Cardiac muscle cell (in vitro differentiated cells and primary cell): Measurements from ENCODE around the gene SEC14L6. TPM values are rescaled to one million over a fixed set of nuclear protein-coding genes. Genes with fewer than 3 reads are reported as not detected.

Source experiments
- DNase-seq, 2 donors: peaks; one replicate each; pipeline versions ENCODE4 v3.0.0 to v3.0.0-alpha.2; 2010 to 2017; ENCODE audit warnings: low read depth in 1 of 2, low spot score in 1 of 2
- H3K27ac ChIP-seq: fragments of 200-600 bp; sonication (generic); 2 replicates; pipeline ENCODE4 v1.5.1; 2016
- H3K27me3 ChIP-seq: fragments of 200-600 bp; sonication (generic); 2 replicates; pipeline ENCODE4 v1.6.0; 2016; ENCODE audit warnings: control low read depth
- H3K36me3 ChIP-seq: fragments of 200-600 bp; sonication (generic); 2 replicates; pipeline ENCODE4 v1.5.1; 2016; ENCODE audit warnings: control low read depth
- H3K4me1 ChIP-seq: fragments of 200-600 bp; sonication (generic); 2 replicates; pipeline ENCODE4 v1.8.1; 2017; ENCODE audit warnings: low read depth, mild to moderate bottlenecking, mixed run types
- H3K4me3 ChIP-seq: fragments of 200-600 bp; sonication (generic); 2 replicates; pipeline ENCODE4 v1.5.1; 2016; ENCODE audit warnings: mild to moderate bottlenecking
- H3K9me3 ChIP-seq: fragments of 200-600 bp; sonication (generic); 2 replicates; pipeline ENCODE4 v1.5.1; 2017; ENCODE audit warnings: low read depth, mild to moderate bottlenecking, control low read depth
- CTCF ChIP-seq: IDR thresholded peaks from 2 replicates; pipeline ENCODE4 v1.5.1; 2012; ENCODE audit warnings: low read depth, mild to moderate bottlenecking, low read length
- polyA plus RNA-seq: library from polyadenylated mRNA; unstranded; fragments of >200 nt; fragmentation: Nextera tagmentation; extraction: Ambion mirVana; gene quantifications from 2 replicates; pipeline ENCODE4 v1.2.1, GENCODE V29; 2016
- total RNA-seq: library from RNA; depleted of rRNA; stranded (reverse); fragments of >200 nt; gene quantifications from 2 replicates; pipeline ENCODE4 v1.2.3, GENCODE V29; 2016

Gene SEC14L6
- total and polyA plus RNA-seq, 2 experiments from 2014 or later, result 2.2 to 4.7 TPM

- no peaks in the 10 kb centered on the region for H3K27me3 ChIP-seq
- DNase-seq, result no peak
- no peak overlapping the region for H3K27ac ChIP-seq
- H3K4me1 ChIP-seq, result peaks cover 3% of the 10 kb centered on the region
- H3K36me3 ChIP-seq, result no peaks in the 10 kb centered on the region
- no peak for TF ChIP-seq CTCF
- H3K9me3 ChIP-seq, result no peaks in the 10 kb centered on the region
- H3K4me3 ChIP-seq, result no peak overlapping the region
Observed at GRCh38 chr22:30526656-30527055, 19.9 kb downstream of the SEC14L6 start.

- Histone ChIP-seq H3K36me3 (no peaks in the 10 kb centered on the region), H3K9me3 (no peaks in the 10 kb centered on the region), H3K27ac (no peak overlapping the region), H3K27me3 (no peaks in the 10 kb centered on the region), H3K4me3 (no peak overlapping the region), H3K4me1 (no peaks in the 10 kb centered on the region)
- DNase-seq, result no peak
- no peak for TF ChIP-seq CTCF
Observed at GRCh38 chr22:30523646-30524489, 22.7 kb downstream of the SEC14L6 start.

GRCh38 chr22:30521368-30522156 is 25.0 kb downstream of the SEC14L6 start:
- H3K27ac ChIP-seq, result no peak overlapping the region
- H3K4me1 ChIP-seq, result no peaks in the 10 kb centered on the region
- no peaks in the 10 kb centered on the region for H3K36me3 ChIP-seq
- H3K27me3 ChIP-seq, result no peaks in the 10 kb centered on the region
- no peak for DNase-seq
- TF ChIP-seq CTCF, result no peak
- H3K9me3 ChIP-seq, result no peaks in the 10 kb centered on the region
- H3K4me3 ChIP-seq, result no peak overlapping the region

GRCh38 chr22:30519842-30520425 is 26.6 kb downstream of the SEC14L6 start:
- Histone ChIP-seq H3K27me3 (no peaks in the 10 kb centered on the region), H3K4me1 (no peaks in the 10 kb centered on the region), H3K4me3 (no peak overlapping the region), H3K27ac (no peak overlapping the region), H3K9me3 (no peaks in the 10 kb centered on the region), H3K36me3 (no peaks in the 10 kb centered on the region)
- DNase-seq, result no peak
- no peak for TF ChIP-seq CTCF

- TF ChIP-seq CTCF, result no peak
- H3K9me3 ChIP-seq, result no peaks in the 10 kb centered on the region
- no peaks in the 10 kb centered on the region for H3K4me1 ChIP-seq
- H3K27ac ChIP-seq, result no peak overlapping the region
- no peaks in the 10 kb centered on the region for H3K36me3 ChIP-seq
- H3K4me3 ChIP-seq, result no peak overlapping the region
- H3K27me3 ChIP-seq, result no peaks in the 10 kb centered on the region
- no peak for DNase-seq
Observed at GRCh38 chr22:30516731-30517130, 29.8 kb downstream of the SEC14L6 start.
